SK-N-SH treated with all-trans-retinoic acid at 6 μM for 48 hours (cell line): ENCODE measurements around the gene ABCG5.

Source experiments
- ATAC-seq: fragments of 200-7000 bp; cut with Tn5 transposase; 3 replicates; pipeline ENCODE4 v1.9.1; 2020; ENCODE audit warnings: mild to moderate bottlenecking, moderate library complexity
- ARNTL ChIP-seq: fragments of 450-650 bp; formaldehyde crosslinking; IDR thresholded peaks from 2 replicates; pipeline ENCODE4 v1.5.0; 2020; ENCODE audit warnings: low read depth, mild to moderate bottlenecking, moderate library complexity, borderline replicate concordance
- BACH2 ChIP-seq: fragments of 250-450 bp; sonication (Bioruptor Pico); IDR thresholded peaks from 2 replicates; pipeline ENCODE4 v1.9.0; 2021; ENCODE audit warnings: mild to moderate bottlenecking, borderline replicate concordance
- CSDC2 ChIP-seq: fragments of 250-450 bp; sonication (Bioruptor Pico); IDR thresholded peaks from 2 replicates; pipeline ENCODE4 v1.5.0; 2020; ENCODE audit warnings: mild to moderate bottlenecking, moderate library complexity
- ESRRG ChIP-seq: fragments of 250-450 bp; sonication (Bioruptor Pico); IDR thresholded peaks from 2 replicates; pipeline ENCODE4 v1.6.1; 2021; ENCODE audit warnings: mild to moderate bottlenecking
- GLIS3 ChIP-seq: fragments of 250-450 bp; sonication (Bioruptor Pico); IDR thresholded peaks from 2 replicates; pipeline ENCODE4 v1.5.0; 2020; ENCODE audit warnings: mild to moderate bottlenecking, moderate library complexity
- ISL1 ChIP-seq: fragments of 250-450 bp; sonication (Bioruptor Pico); IDR thresholded peaks from 2 replicates; pipeline ENCODE4 v2.1.2; 2022; ENCODE audit warnings: mild to moderate bottlenecking, moderate library complexity
- OSR1 ChIP-seq: fragments of 250-450 bp; sonication (Bioruptor Pico); IDR thresholded peaks from 2 replicates; pipeline ENCODE4 v1.8.0; 2022; ENCODE audit warnings: moderate library complexity, mild to moderate bottlenecking, inconsistent platforms
- PPARA ChIP-seq: fragments of 250-450 bp; sonication (Bioruptor Pico); IDR thresholded peaks from 2 replicates; pipeline ENCODE4 v1.5.0; 2020; ENCODE audit warnings: mild to moderate bottlenecking, borderline replicate concordance
- RARB ChIP-seq: fragments of 250-450 bp; sonication (Bioruptor Pico); IDR thresholded peaks from 2 replicates; pipeline ENCODE4 v1.8.0; 2021; ENCODE audit warnings: mild to moderate bottlenecking, moderate library complexity
- SNAI2 ChIP-seq: fragments of 250-450 bp; sonication (Bioruptor Pico); IDR thresholded peaks from 2 replicates; pipeline ENCODE4 v1.5.0; 2020; ENCODE audit warnings: mild to moderate bottlenecking, moderate library complexity
- TCF4 ChIP-seq: fragments of 250-450 bp; sonication (Bioruptor Pico); IDR thresholded peaks from 2 replicates; pipeline ENCODE4 v1.8.0; 2021; ENCODE audit warnings: mild to moderate bottlenecking, moderate library complexity, borderline replicate concordance
- TOX ChIP-seq: fragments of 250-450 bp; sonication (Bioruptor Pico); IDR thresholded peaks from 2 replicates; pipeline ENCODE4 v1.8.0; 2021; ENCODE audit warnings: mild to moderate bottlenecking, moderate library complexity, borderline replicate concordance
- ZC3H10 ChIP-seq: fragments of 250-450 bp; sonication (Bioruptor Pico); IDR thresholded peaks from 2 replicates; pipeline ENCODE4 v1.5.1; 2021; ENCODE audit warnings: mild to moderate bottlenecking, moderate library complexity
- ZFP3 ChIP-seq: fragments of 250-450 bp; sonication (Bioruptor Pico); IDR thresholded peaks from 2 replicates; pipeline ENCODE4 v1.5.0; 2020; ENCODE audit warnings: mild to moderate bottlenecking, moderate library complexity
- ZNF565 ChIP-seq: fragments of 450-650 bp; formaldehyde crosslinking; conservative IDR thresholded peaks from 2 replicates; pipeline ENCODE4 v1.5.0; 2020; ENCODE audit warnings: low read depth, mild to moderate bottlenecking, moderate library complexity
- ZNF70 ChIP-seq: fragments of 450-650 bp; formaldehyde crosslinking; IDR thresholded peaks from 2 replicates; pipeline ENCODE4 v1.5.0; 2020; ENCODE audit warnings: mild to moderate bottlenecking, moderate library complexity
- ZNF8 ChIP-seq: fragments of 450-650 bp; formaldehyde crosslinking; IDR thresholded peaks from 2 replicates; pipeline ENCODE4 v1.5.0; 2020; ENCODE audit warnings: mild to moderate bottlenecking, moderate library complexity
- TF ChIP-seq, protein P1 (sequence below): fragments of 250-450 bp; sonication (Bioruptor Pico); IDR thresholded peaks from 2 replicates; pipeline ENCODE4 v1.8.0; 2020; ENCODE audit warnings: mild to moderate bottlenecking, moderate library complexity, borderline replicate concordance
- TF ChIP-seq, protein P2 (sequence below): fragments of 250-450 bp; sonication (Bioruptor Pico); IDR thresholded peaks from 2 replicates; pipeline ENCODE4 v1.5.0; 2020; ENCODE audit warnings: mild to moderate bottlenecking, moderate library complexity
- TF ChIP-seq, protein P3 (sequence below): fragments of 250-450 bp; sonication (Bioruptor Pico); IDR thresholded peaks from 2 replicates; pipeline ENCODE4 v1.5.1; 2021; ENCODE audit warnings: mild to moderate bottlenecking, moderate library complexity
- TF ChIP-seq, protein P4 (sequence below): fragments of 250-450 bp; sonication (Bioruptor Pico); IDR thresholded peaks from 2 replicates; pipeline ENCODE4 v1.5.1; 2020; ENCODE audit warnings: low read depth, mild to moderate bottlenecking, moderate library complexity
- TF ChIP-seq, protein P5 (sequence below): fragments of 250-450 bp; sonication (Bioruptor Pico); IDR thresholded peaks from 2 replicates; pipeline ENCODE4 v1.8.0; 2021; ENCODE audit warnings: low read depth, mild to moderate bottlenecking, moderate library complexity, borderline replicate concordance

The ABCG5 gene

DNA sequence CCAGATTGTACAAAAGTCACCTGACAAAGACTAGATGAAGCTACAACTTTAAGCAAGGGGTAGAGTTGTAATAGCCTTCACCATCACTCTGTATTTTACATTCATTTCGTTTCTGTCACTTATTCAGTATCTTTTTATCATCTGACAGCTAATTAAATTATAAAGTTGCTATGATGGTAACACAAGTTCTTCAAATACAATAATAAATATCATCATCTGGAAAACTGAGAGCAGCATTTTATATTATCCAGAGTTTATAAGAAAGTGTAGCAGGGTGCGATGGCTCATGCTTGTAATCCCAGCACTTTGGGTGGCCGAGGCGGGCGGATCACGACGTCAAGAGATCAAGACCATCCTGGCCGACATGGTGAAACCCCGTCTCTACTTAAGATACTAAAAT, 43.7 kb downstream of the ABCG5 start:
- ATAC-seq = no peak
- TF ChIP-seq ZNF565 (CRISPR knock-in tag) (no peak), OSR1 (CRISPR knock-in tag) (no peak), PPARA (CRISPR knock-in tag) (no peak), RARB (no peak), TCF4 (CRISPR knock-in tag) (no peak), GLIS3 (CRISPR knock-in tag) (no peak), ISL1 (no peak), ZFP3 (CRISPR knock-in tag) (no peak)
- TF ChIP-seq, protein P1, sequence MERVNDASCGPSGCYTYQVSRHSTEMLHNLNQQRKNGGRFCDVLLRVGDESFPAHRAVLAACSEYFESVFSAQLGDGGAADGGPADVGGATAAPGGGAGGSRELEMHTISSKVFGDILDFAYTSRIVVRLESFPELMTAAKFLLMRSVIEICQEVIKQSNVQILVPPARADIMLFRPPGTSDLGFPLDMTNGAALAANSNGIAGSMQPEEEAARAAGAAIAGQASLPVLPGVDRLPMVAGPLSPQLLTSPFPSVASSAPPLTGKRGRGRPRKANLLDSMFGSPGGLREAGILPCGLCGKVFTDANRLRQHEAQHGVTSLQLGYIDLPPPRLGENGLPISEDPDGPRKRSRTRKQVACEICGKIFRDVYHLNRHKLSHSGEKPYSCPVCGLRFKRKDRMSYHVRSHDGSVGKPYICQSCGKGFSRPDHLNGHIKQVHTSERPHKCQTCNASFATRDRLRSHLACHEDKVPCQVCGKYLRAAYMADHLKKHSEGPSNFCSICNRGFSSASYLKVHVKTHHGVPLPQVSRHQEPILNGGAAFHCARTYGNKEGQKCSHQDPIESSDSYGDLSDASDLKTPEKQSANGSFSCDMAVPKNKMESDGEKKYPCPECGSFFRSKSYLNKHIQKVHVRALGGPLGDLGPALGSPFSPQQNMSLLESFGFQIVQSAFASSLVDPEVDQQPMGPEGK (CRISPR knock-in tag) = no peak
- TF ChIP-seq, protein P2, sequence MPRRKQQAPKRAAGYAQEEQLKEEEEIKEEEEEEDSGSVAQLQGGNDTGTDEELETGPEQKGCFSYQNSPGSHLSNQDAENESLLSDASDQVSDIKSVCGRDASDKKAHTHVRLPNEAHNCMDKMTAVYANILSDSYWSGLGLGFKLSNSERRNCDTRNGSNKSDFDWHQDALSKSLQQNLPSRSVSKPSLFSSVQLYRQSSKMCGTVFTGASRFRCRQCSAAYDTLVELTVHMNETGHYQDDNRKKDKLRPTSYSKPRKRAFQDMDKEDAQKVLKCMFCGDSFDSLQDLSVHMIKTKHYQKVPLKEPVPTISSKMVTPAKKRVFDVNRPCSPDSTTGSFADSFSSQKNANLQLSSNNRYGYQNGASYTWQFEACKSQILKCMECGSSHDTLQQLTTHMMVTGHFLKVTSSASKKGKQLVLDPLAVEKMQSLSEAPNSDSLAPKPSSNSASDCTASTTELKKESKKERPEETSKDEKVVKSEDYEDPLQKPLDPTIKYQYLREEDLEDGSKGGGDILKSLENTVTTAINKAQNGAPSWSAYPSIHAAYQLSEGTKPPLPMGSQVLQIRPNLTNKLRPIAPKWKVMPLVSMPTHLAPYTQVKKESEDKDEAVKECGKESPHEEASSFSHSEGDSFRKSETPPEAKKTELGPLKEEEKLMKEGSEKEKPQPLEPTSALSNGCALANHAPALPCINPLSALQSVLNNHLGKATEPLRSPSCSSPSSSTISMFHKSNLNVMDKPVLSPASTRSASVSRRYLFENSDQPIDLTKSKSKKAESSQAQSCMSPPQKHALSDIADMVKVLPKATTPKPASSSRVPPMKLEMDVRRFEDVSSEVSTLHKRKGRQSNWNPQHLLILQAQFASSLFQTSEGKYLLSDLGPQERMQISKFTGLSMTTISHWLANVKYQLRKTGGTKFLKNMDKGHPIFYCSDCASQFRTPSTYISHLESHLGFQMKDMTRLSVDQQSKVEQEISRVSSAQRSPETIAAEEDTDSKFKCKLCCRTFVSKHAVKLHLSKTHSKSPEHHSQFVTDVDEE (CRISPR knock-in tag) = no peak
- TF ChIP-seq, protein P3, sequence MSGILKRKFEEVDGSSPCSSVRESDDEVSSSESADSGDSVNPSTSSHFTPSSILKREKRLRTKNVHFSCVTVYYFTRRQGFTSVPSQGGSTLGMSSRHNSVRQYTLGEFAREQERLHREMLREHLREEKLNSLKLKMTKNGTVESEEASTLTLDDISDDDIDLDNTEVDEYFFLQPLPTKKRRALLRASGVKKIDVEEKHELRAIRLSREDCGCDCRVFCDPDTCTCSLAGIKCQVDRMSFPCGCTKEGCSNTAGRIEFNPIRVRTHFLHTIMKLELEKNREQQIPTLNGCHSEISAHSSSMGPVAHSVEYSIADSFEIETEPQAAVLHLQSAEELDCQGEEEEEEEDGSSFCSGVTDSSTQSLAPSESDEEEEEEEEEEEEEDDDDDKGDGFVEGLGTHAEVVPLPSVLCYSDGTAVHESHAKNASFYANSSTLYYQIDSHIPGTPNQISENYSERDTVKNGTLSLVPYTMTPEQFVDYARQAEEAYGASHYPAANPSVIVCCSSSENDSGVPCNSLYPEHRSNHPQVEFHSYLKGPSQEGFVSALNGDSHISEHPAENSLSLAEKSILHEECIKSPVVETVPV (CRISPR knock-in tag) = no peak
- TF ChIP-seq, protein P4, sequence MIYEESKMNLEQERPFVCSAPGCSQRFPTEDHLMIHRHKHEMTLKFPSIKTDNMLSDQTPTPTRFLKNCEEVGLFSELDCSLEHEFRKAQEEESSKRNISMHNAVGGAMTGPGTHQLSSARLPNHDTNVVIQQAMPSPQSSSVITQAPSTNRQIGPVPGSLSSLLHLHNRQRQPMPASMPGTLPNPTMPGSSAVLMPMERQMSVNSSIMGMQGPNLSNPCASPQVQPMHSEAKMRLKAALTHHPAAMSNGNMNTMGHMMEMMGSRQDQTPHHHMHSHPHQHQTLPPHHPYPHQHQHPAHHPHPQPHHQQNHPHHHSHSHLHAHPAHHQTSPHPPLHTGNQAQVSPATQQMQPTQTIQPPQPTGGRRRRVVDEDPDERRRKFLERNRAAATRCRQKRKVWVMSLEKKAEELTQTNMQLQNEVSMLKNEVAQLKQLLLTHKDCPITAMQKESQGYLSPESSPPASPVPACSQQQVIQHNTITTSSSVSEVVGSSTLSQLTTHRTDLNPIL = no peak

DNA sequence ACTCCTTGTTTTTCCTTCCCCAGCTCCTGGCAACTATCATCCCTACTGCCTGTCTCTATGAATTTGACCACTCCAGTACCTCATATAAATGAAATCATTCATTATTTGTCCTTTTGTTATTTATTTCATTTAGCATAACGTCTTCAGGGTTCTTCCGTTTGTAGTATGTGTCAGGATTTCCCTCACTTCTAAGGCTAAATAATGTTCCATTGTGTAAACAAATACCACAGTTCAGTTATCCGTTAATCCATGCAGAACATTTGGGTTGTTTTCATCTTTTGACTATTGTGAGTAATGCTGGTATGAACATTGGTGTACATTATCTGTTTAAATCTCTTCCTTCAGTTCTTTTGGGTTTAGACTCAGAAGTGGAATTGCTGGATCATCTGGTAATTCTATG, 46.0 kb downstream of the ABCG5 start:
- TF ChIP-seq ZNF70 (no peak), ZFP3 (CRISPR knock-in tag) (no peak), OSR1 (CRISPR knock-in tag) (no peak), ARNTL (no peak), ZNF8 (CRISPR knock-in tag) (no peak), TCF4 (CRISPR knock-in tag) (no peak), ISL1 (no peak), SNAI2 (no peak), ZC3H10 (CRISPR knock-in tag) (no peak), TOX (CRISPR knock-in tag) (no peak)
- TF ChIP-seq, protein P4 = no peak
- TF ChIP-seq, all 23 proteins: peak for 0
- ATAC-seq = no peak

DNA sequence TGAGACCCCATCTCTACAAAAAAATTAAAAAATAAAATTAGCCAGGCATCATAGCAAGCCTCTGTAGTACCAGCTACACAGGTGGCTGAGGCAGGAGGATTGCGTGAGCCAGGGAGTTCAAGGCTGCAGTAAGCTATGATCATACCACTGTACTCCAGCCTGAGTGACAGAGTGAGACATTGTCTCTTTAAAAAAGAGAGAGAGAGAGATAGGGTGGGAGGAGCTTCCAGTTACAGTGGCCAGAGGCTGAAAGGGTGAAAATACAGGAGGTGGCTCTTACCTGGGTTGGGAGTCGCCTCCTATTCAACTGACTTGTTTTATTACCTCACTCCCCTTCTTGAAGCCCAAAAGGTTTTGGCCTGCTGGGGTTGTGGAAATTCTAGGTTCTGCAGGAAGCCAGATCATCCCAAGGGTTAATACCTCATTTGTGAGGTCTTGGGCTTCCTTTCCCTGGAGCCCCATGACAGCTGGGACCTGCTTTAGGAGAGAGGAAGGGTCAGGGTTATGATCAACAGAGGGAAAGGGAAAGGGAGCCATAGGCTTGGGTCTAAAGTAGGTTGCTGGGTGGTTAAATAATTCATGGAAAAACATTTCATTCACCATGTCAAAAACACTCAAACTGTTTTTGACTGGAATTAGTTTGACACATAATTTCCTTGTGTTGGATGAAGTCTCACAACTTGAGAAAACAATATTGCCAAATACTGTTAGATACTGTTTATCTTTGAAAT, 47.4 kb downstream of the ABCG5 start:
- ATAC-seq = no peak
- TF ChIP-seq, protein P1 (CRISPR knock-in tag) = no peak
- TF ChIP-seq CSDC2 (CRISPR knock-in tag) (no peak), BACH2 (CRISPR knock-in tag) (no peak), ZNF8 (CRISPR knock-in tag) (no peak), ESRRG (CRISPR knock-in tag) (no peak), PPARA (CRISPR knock-in tag) (no peak), OSR1 (CRISPR knock-in tag) (no peak)
- TF ChIP-seq, protein P5, sequence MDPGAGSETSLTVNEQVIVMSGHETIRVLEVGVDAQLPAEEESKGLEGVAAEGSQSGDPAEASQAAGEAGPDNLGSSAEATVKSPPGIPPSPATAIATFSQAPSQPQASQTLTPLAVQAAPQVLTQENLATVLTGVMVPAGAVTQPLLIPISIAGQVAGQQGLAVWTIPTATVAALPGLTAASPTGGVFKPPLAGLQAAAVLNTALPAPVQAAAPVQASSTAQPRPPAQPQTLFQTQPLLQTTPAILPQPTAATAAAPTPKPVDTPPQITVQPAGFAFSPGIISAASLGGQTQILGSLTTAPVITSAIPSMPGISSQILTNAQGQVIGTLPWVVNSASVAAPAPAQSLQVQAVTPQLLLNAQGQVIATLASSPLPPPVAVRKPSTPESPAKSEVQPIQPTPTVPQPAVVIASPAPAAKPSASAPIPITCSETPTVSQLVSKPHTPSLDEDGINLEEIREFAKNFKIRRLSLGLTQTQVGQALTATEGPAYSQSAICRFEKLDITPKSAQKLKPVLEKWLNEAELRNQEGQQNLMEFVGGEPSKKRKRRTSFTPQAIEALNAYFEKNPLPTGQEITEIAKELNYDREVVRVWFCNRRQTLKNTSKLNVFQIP (CRISPR knock-in tag) = no peak
- TF ChIP-seq, protein P3 (CRISPR knock-in tag) = no peak
- TF ChIP-seq, protein P4 = no peak
